Psoas muscle (tissue), 8 donors: ENCODE data around the gene BUD31. TPM values are rescaled to one million over a fixed set of nuclear protein-coding genes. Genes with fewer than 3 reads are reported as not detected.
"Not testable (repeated sequence)": the region's sequence is repeated elsewhere in the genome, so short reads cannot be mapped to it uniquely, and the experiment has no call there.

Source experiments
- ATAC-seq, 4 donors: fragments of 200-7000 bp; cut with Tn5 transposase; one replicate each; pipeline ENCODE4 v1.9.1; 2020; ENCODE audit warnings: moderate library complexity in 3 of 4, mild to moderate bottlenecking in 2 of 4
- DNase-seq, 2 donors: peaks; one replicate each; pipeline ENCODE4 v3.0.0-alpha.2; 2020
- H3K27ac ChIP-seq: fragments of 200-600 bp; one replicate; pipeline ENCODE4 v1.8.0; 2022
- H3K27me3 ChIP-seq, 3 donors: fragments of 200-600 bp in 1 of 3; one replicate each; pipeline versions ENCODE4 v1.6.1 to v1.8.0; 2013 to 2022; ENCODE audit warnings: low read length in 2 of 3, mild to moderate bottlenecking in 2 of 3, moderate library complexity in 1 of 3; ENCODE audit not compliant: insufficient read depth in 3 of 3
- H3K36me3 ChIP-seq, 2 donors: fragments of 200-600 bp in 1 of 2; one replicate each; pipeline versions ENCODE4 v1.6.1 to v1.8.0; 2013 to 2022; ENCODE audit warnings: low read depth in 1 of 2, mild to moderate bottlenecking in 1 of 2, moderate library complexity in 1 of 2; ENCODE audit not compliant: insufficient read depth in 1 of 2
- H3K4me1 ChIP-seq: fragments of 200-600 bp; one replicate; pipeline ENCODE4 v1.8.0; 2022
- H3K4me3 ChIP-seq: fragments of 200-600 bp; one replicate; pipeline ENCODE4 v1.8.0; 2022; ENCODE audit warnings: mild to moderate bottlenecking
- H3K9me3 ChIP-seq: fragments of 200-600 bp; one replicate; pipeline ENCODE4 v1.8.0; 2022
- CTCF ChIP-seq: fragments of 200-600 bp; IDR thresholded peaks from one replicate; pipeline ENCODE4 v1.8.0; 2022; ENCODE audit warnings: antibody characterized with exemption
- WGBS, 3 donors: extraction: QIAGEN DNeasy Blood & Tissue Kit; methylation state at CpG; one replicate each; pipeline versions ENCODE4 v1.1.6 to v1.1.7; 2013; 5-methylcytosine and 5-hydroxymethylcytosine counted together
- intact Hi-C, 2 donors: fragments of 100-400 bp; cut with DNase I; formaldehyde crosslinking; loops; one replicate each; pipeline versions ENCODE4 v1.11.0 to v1.14.2; 2022
- polyA plus RNA-seq, 3 donors: library from polyadenylated mRNA; stranded (reverse); fragments of 200-250 nt; gene quantifications; one replicate each; pipeline ENCODE4 v1.2.3, GENCODE V29; 2013
- total RNA-seq, 4 donors: library from RNA; stranded (reverse); fragmentation: NEBNext Ultra II Directional in 2 of 4; extraction: Animal tissue kit (Norgen Biotek cat#: 25700) in 2 of 4; gene quantifications; one replicate each; pipeline versions ENCODE4 v1.2.1 to v1.2.4, GENCODE V29; 2021 to 2023
- donor health status: healthy with polysubstance abuse.
- donor health status: DM: no; HTN: no; CAD: no; lungs with moderate emphysema.
- donor health status: Bipolar disorder and iron deficiency.
- donor health status: healthy.
- donor health status: DM: yes; HTN: yes; CAD: no.
- donor health status: DM: no; HTN: no; CAD: no.
- donor health status: DM: no; HTN: no; CAD: no.
- donor health status: DM: yes; HTN: yes; CAD: no.

Gene BUD31
- total and polyA plus RNA-seq, 7 donors = 30.2 to 115 (median 46.8) TPM

GRCh38 chr7:99428972-99429566, 20.3 kb downstream of the BUD31 start:
- TF ChIP-seq CTCF = no peak
- 79 to 85% (median 79%) methylated on average over 10 of the region's 10 CpGs for WGBS, 3 donors
- no peaks in the 10 kb centered on the region for H3K27me3 ChIP-seq
- intact Hi-C loops = no loop called here
- H3K9me3 ChIP-seq = no peaks in the 10 kb centered on the region
- DNase-seq (no peak), ATAC-seq (peak in 1 of 4 donors; percentile 10)
- H3K4me3 ChIP-seq = no peak overlapping the region
- H3K4me1 ChIP-seq = no peaks in the 10 kb centered on the region
- no peak overlapping the region for H3K27ac ChIP-seq
- H3K36me3 ChIP-seq = peaks cover 0 to 81% of the 10 kb centered on the region in 2 donors

- ATAC-seq (peak in 1 of 4 donors; percentile 11), DNase-seq (no peak)
- H3K4me1 ChIP-seq = no peaks in the 10 kb centered on the region
- H3K4me3 ChIP-seq = no peak overlapping the region
- TF ChIP-seq CTCF = no peak
- peaks cover 3 to 81% of the 10 kb centered on the region in 2 donors for H3K36me3 ChIP-seq
- no peak overlapping the region for H3K27ac ChIP-seq
- no peaks in the 10 kb centered on the region for H3K27me3 ChIP-seq
- intact Hi-C loops = no loop called here
- 91 to 95% (median 91%) methylated on average over 8 of the region's 8 CpGs for WGBS, 3 donors
- H3K9me3 ChIP-seq = no peaks in the 10 kb centered on the region
These were observed 21.0 kb downstream of the BUD31 start for GRCh38 chr7:99429756-99430155.

GRCh38 chr7:99431756-99432540, 23.2 kb downstream of the BUD31 start:
- H3K4me1 ChIP-seq, DNase-seq, H3K27me3 ChIP-seq, intact Hi-C loops, H3K27ac ChIP-seq, H3K4me3 ChIP-seq, ATAC-seq, H3K9me3 ChIP-seq: not testable (repeated sequence)
- 92 to 94% (median 93%) methylated on average over 13 of the region's 13 CpGs for WGBS, 3 donors
- H3K36me3 ChIP-seq = peaks cover 6 to 78% of the 10 kb centered on the region in 2 donors

GRCh38 chr7:99433158-99433557, 24.4 kb downstream of the BUD31 start:
- Histone ChIP-seq H3K4me3 (no peak overlapping the region), H3K27me3 (no peaks in the 10 kb centered on the region), H3K27ac (no peak overlapping the region), H3K9me3 (no peaks in the 10 kb centered on the region), H3K4me1 (peaks cover 8% of the 10 kb centered on the region), H3K36me3 (peaks cover 6 to 74% of the 10 kb centered on the region in 2 donors)
- intact Hi-C loops = no loop called here
- no peak for ATAC-seq
- no peak for DNase-seq
- WGBS, 3 donors = 94 to 98% (median 94%) methylated on average over 9 of the region's 9 CpGs
- no peak for TF ChIP-seq CTCF

- ATAC-seq (peak; percentile 25 to 50 (median 26)), DNase-seq (no peak)
- TF ChIP-seq CTCF = no peak
- Histone ChIP-seq H3K9me3 (no peaks in the 10 kb centered on the region), H3K4me1 (peaks cover 30% of the 10 kb centered on the region), H3K4me3 (peak overlapping the region; percentile 89), H3K27ac (peak overlapping the region; percentile 91), H3K27me3 (no peaks in the 10 kb centered on the region), H3K36me3 (peaks cover 6 to 32% of the 10 kb centered on the region in 2 donors)
- intact Hi-C loops = no loop called here
- 16% methylated on average over 20 of the region's 20 CpGs for WGBS, 3 donors
These were observed 29.3 kb downstream of the BUD31 start for GRCh38 chr7:99437946-99438572.
